Fibroblast of skin of left biceps (primary cell): Measurements from ENCODE around the gene GPR107.
A peak's percentile ranks its signal among the peaks of the same experiment; 100 is the strongest.

ENCODE experiments used
- DNase-seq, 2 experiments: peaks; one replicate each; pipeline ENCODE4 v3.0.0-alpha.2; 2013; ENCODE audit warnings: low read depth in 2 of 2

The GPR107 gene

GRCh38 chr9:130027533-130028365 is 26.0 kb upstream of the GPR107 start:
- DNase-seq: no peak

GRCh38 chr9:130028493-130029222 is 25.0 kb upstream of the GPR107 start:
- DNase-seq: no peak

GRCh38 chr9:130029223-130029973 is 24.3 kb upstream of the GPR107 start:
- DNase-seq: no peak

GRCh38 chr9:130030651-130031127 is 23.0 kb upstream of the GPR107 start:
- no peak for DNase-seq

- peak in 1 of 2 experiments; percentile 47 for DNase-seq
Measured at GRCh38 chr9:130034570-130034969, 19.1 kb upstream of the GPR107 start.

GRCh38 chr9:130036099-130036498 is 17.6 kb upstream of the GPR107 start:
- no peak for DNase-seq

GRCh38 chr9:130039528-130040147 is 14.1 kb upstream of the GPR107 start:
- no peak for DNase-seq

- no peak for DNase-seq
Measured at GRCh38 chr9:130040984-130041647, 12.6 kb upstream of the GPR107 start.

GRCh38 chr9:130041648-130042405 is 11.9 kb upstream of the GPR107 start:
- no peak for DNase-seq

GRCh38 chr9:130042406-130042884 is 11.3 kb upstream of the GPR107 start:
- no peak for DNase-seq

GRCh38 chr9:130042885-130043653 is 10.6 kb upstream of the GPR107 start, which contains the start of gene FNBP1:
FNBP1 (minus strand) TSS chr9:130043189; CDS start chr9:130042975, 214 bp downstream.
- DNase-seq: peak in 1 of 2 experiments; percentile 42

- no peak for DNase-seq
Measured at GRCh38 chr9:130043654-130044623, 9.8 kb upstream of the GPR107 start.

- no peak for DNase-seq
Measured at GRCh38 chr9:130045725-130046450, 7.8 kb upstream of the GPR107 start.

- DNase-seq: no peak
Measured at GRCh38 chr9:130049431-130050210, 4.1 kb upstream of the GPR107 start.

GRCh38 chr9:130050462-130050861 is 3.2 kb upstream of the GPR107 start:
- no peak for DNase-seq

GRCh38 chr9:130051855-130052254 is 1.9 kb upstream of the GPR107 start:
- DNase-seq: no peak

GRCh38 chr9:130053109-130053503 is 600 bp upstream of the GPR107 start:
- DNase-seq: no peak
